ENCODE measurements around the gene MX2. TPM values are rescaled to one million over a fixed set of nuclear protein-coding genes. Genes with fewer than 3 reads are reported as not detected.

Gene MX2
- total and polyA plus RNA-seq, 2 of the 8 experiments (the other 6 are each of a cell fraction or from before 2014, with no cell fraction given): 3.1 to 8.9 TPM

DNA sequence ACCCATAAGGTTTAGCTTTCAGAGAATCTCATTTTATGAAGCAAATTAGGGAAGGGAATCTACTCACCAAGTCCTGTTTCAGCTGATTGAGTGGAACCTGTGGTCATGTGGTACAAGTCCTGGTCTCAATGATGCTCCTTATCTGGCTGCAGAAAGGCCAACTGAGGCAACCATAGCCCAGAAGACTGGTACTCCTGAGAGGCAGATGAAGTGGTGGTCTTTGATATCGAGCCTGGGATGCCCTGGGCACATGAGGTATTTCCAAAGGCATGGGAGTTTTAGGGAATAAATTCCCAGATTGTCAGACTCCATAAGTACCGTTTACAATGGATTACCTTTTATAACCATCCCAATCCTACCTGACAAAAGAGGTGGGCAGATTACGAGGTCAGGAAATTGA, 67.5 kb downstream of the MX2 start (continued):
- TF ChIP-seq CTCF (IDR thresholded peaks at IDR 0.05; ENCODE audit: control extremely low read depth in 1 of 3, insufficient read depth in 1 of 3, low read depth in 1 of 3, low read length in 3 of 3): no peak
